Measurements from ENCODE around the gene CMPK2. TPM values are rescaled to one million over a fixed set of nuclear protein-coding genes. Genes with fewer than 3 reads are reported as not detected.

The CMPK2 gene
- total RNA-seq, 4 donors from 2014 or later = 3.1 to 7.8 (median 5.4) TPM

DNA sequence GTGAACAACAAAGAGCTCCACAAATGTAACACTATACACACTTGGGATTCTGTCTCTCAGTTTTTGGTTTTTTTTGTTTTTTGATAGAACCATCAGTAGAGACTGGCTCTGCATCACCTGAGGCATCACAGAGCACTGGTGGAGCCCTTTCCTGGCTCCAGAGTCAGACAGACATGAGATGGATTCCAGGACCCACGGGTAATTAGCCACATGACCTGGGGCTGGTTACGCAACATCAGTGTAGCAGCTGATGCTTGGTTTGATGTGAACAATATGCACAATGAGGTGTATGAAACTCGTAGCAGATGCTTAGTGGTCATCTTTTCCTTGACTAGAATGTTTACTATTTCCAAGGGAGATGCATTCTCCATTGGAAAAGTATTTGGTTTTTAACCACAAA lies 40.7 kb downstream of the CMPK2 start:
- Histone ChIP-seq H3K27ac (no peak overlapping the region), H3K36me3 (no peaks in the 10 kb centered on the region), H3K4me1 (peaks cover 0 to 7% (median 0%) of the 10 kb centered on the region in 3 donors), H3K9me3 (no peaks in the 10 kb centered on the region), H3K4me3 (no peak overlapping the region), H3K27me3 (peaks cover 10% of the 10 kb centered on the region)
- TF ChIP-seq, protein P1, sequence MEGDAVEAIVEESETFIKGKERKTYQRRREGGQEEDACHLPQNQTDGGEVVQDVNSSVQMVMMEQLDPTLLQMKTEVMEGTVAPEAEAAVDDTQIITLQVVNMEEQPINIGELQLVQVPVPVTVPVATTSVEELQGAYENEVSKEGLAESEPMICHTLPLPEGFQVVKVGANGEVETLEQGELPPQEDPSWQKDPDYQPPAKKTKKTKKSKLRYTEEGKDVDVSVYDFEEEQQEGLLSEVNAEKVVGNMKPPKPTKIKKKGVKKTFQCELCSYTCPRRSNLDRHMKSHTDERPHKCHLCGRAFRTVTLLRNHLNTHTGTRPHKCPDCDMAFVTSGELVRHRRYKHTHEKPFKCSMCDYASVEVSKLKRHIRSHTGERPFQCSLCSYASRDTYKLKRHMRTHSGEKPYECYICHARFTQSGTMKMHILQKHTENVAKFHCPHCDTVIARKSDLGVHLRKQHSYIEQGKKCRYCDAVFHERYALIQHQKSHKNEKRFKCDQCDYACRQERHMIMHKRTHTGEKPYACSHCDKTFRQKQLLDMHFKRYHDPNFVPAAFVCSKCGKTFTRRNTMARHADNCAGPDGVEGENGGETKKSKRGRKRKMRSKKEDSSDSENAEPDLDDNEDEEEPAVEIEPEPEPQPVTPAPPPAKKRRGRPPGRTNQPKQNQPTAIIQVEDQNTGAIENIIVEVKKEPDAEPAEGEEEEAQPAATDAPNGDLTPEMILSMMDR (IDR thresholded peaks at IDR 0.05) = no peak
- TF ChIP-seq POLR2AphosphoS5 (IDR thresholded peaks at IDR 0.05) (no peak), EP300 (IDR thresholded peaks at IDR 0.05) (no peak), POLR2A (IDR thresholded peaks at IDR 0.05) (no peak)
- WGBS, 2 donors (ENCODE audit: low coverage in 1 of 2) = 67 to 75% methylated on average over 1 to 2 of the region's 3 CpGs
- no peak for ATAC-seq

DNA sequence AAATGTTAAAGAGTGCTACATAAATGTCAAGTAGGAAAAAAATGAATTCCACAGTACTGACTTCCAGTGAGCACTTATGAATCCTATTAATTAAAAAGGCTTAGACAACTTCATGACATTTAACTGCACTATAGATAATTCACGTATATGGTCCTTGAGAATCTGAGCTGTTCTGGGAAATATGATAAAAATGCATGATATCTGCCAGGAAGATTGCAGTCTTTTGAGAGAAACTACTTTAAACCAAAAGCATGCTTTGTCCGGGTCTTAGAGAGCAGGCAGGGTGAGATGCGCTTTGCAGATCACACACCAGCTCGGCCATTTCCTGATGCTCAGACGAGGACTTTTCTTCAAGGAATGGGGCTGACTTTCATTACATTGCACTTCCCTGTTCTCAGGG lies 42.6 kb downstream of the CMPK2 start:
- no peak for ATAC-seq

DNA sequence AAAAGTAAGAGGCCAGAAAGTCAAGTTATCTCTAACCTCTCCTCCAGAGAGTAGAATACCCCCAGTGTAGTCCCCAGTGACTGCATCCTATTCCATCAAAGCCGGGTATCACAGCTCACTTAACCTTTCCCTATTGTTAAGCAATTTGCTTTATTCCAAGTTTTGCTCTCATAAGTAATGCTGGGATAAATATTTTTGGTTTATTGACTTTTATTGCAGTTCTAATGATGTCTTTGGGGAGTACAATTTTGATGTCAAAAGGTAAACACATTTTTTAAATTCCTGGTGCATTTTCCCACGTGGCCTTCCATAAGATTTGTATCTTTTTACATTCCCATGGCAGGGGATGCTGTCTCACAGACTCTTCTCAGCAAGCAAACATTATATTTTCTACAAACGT lies 43.3 kb downstream of the CMPK2 start:
- Histone ChIP-seq H3K36me3 (no peaks in the 10 kb centered on the region), H3K4me3 (no peak overlapping the region), H3K9me3 (no peaks in the 10 kb centered on the region), H3K27ac (no peak overlapping the region), H3K27me3 (peaks cover 11% of the 10 kb centered on the region), H3K4me1 (no peaks in the 10 kb centered on the region)
- 31 to 40% methylated on average over 3 of the region's 3 CpGs for WGBS, 2 donors (ENCODE audit: low coverage in 1 of 2)
- no peak for TF ChIP-seq EP300 (IDR thresholded peaks at IDR 0.05)
- no peak for TF ChIP-seq POLR2AphosphoS5 (IDR thresholded peaks at IDR 0.05)
- TF ChIP-seq, protein P1 (IDR thresholded peaks at IDR 0.05) = no peak
- TF ChIP-seq POLR2A (IDR thresholded peaks at IDR 0.05) = no peak
- no peak for ATAC-seq

More for the DNA sequence above, 42.6 kb downstream of the CMPK2 start:
- Histone ChIP-seq H3K4me1 (peaks cover 0 to 6% (median 0%) of the 10 kb centered on the region in 3 donors), H3K36me3 (no peaks in the 10 kb centered on the region), H3K27me3 (peaks cover 11% of the 10 kb centered on the region), H3K4me3 (no peak overlapping the region), H3K9me3 (no peaks in the 10 kb centered on the region), H3K27ac (no peak overlapping the region)
- TF ChIP-seq, protein P1 (IDR thresholded peaks at IDR 0.05) = no peak
- TF ChIP-seq POLR2AphosphoS5 (IDR thresholded peaks at IDR 0.05) (no peak), EP300 (IDR thresholded peaks at IDR 0.05) (no peak)
- 26 to 32% methylated on average over 4 to 5 of the region's 5 CpGs for WGBS, 2 donors (ENCODE audit: low coverage in 1 of 2)

DNA sequence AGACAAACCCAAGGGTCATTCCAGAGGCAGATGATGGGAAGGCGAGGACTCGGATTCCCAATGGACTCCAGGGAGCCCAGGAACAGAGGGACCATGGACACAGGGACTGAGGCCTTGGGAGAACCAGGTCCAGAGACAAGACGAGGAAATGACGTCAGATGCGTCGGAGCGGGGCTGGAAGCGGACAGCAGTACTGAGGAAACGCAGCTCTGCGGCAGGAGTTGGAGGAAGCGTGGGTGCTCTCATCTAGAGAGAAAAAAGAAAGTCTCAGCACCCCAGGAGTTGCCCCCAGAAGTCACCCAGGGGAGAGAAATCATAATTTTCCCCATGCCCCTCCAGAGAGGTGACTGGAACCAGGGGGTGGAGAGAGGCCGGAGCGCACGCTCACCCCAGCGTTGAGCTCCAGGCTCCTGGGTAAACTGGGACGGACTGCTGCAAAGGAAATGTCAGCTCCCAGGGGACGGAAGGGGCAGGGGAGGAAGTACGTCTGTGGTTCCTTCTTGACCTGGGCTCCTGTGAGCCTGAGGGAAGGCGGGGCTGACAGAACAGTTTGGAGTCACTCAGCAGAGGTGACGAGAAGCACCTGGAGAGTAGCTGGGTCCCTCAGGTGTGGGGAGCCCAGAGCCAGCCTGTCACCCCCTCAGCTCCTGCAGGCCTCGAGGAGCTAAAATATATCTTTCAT lies 44.7 kb downstream of the CMPK2 start:
- no peak for ATAC-seq

More for the DNA sequence above, 44.7 kb downstream of the CMPK2 start:
- Histone ChIP-seq H3K36me3 (no peaks in the 10 kb centered on the region), H3K9me3 (no peaks in the 10 kb centered on the region), H3K27ac (no peak overlapping the region), H3K4me1 (no peaks in the 10 kb centered on the region), H3K4me3 (no peak overlapping the region), H3K27me3 (peaks cover 11% of the 10 kb centered on the region)
- TF ChIP-seq, protein P1 (IDR thresholded peaks at IDR 0.05) = no peak
- TF ChIP-seq POLR2A (IDR thresholded peaks at IDR 0.05) (no peak), EP300 (IDR thresholded peaks at IDR 0.05) (no peak)
- 89% methylated on average over 16 of the region's 21 CpGs; no CpG with 5 or more reads in 1 of the 2 donors for WGBS, 2 donors (ENCODE audit: low coverage in 1 of 2)

Data from gastroesophageal sphincter (tissue), 4 donors.